NCI-H128 (cell line): ENCODE results near the gene RUNX3.
"Not testable (repeated sequence)": the region's sequence is repeated elsewhere in the genome, so short reads cannot be mapped to it uniquely, and the experiment has no call there.

ENCODE experiments used
- DNase-seq: peaks from one replicate; lab custom pipeline; 2025; ENCODE audit not compliant: unreplicated experiment; lab: John Stamatoyannopoulos, UW

RUNX3 gene

DNA sequence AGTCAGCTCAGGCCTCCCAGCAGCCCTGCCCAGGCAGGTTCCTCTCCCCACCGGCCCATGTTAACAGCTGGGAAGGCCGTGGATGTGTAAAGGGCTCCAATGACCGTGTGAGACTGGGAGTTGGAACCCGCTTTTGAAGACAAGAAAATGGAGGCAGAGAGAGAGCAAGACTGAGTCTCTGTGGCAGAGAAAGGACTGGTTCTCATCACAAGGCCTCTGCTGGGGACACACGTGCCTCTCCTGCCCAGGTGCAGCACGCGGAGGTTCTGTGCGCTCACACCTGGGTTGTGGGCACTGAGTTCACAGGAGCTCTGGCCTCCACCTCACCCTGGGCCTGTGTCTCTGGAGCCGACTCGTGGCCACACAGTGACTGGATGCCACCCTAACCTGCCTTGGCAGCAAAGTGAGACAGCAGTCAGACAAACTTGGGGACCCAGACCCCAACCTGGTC is 27.0 kb downstream of the RUNX3 start:
- no peak for DNase-seq

GRCh38 chr1:24902471-24902891 is 27.6 kb downstream of the RUNX3 start:
- no peak for DNase-seq

DNA sequence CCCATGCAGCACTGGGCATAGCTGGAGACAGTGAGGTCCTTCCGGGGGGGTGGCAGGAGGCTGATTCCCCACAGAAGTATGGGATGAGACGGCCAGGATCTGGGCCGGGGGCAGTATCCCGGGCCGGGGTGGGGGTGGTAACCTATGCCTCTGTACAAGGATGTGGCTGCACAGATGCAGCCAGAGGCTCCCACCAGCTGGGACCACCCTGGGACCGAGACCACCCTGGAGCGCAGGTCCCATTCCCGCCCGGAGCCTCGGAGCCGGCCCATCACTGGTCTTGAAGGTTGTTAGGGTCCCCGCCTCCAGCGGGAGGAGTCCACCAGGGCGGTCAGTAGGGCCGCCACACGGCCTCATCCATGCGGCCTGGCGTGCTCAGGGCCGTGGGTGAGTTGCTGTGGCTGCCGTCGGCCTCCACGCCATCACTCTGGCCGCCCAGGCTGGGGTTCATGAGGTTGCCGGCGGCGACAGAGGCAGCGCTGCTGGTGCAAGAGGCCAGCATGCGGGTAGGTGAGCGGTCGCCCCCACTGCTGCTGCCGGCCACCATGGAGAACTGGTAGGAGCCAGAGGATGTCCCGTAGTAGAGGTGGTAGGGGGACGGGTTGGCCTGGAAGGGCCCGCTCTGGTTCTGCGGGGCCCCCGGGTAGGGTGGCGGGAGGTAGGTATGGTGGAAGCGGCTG is 28.1 kb downstream of the RUNX3 start:
- DNase-seq: no peak

- no peak for DNase-seq
Measured at GRCh38 chr1:24900985-24901781, 28.9 kb downstream of the RUNX3 start.

DNA sequence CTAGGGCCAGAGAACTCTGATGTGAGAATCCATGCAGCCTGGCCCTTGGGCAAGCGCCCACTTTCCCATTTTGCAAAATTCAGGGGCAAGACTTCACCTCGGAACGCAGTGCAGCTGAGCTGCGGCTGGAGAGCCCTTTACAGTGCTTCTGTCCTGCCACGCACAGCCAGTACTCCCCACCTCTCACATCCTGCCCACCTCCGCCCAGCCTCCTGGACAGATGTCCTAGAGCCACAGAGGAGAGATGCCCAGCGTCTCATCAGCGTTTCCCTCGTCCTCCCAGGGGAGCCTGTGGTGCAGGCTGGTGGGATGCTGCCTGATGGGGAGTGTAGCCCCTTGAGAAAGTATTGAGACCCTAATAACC is 29.6 kb downstream of the RUNX3 start:
- DNase-seq: no peak

GRCh38 chr1:24899581-24900485 is 30.2 kb downstream of the RUNX3 start:
- DNase-seq: no peak

GRCh38 chr1:24898909-24899439 is 31.1 kb downstream of the RUNX3 start:
- no peak for DNase-seq

DNA sequence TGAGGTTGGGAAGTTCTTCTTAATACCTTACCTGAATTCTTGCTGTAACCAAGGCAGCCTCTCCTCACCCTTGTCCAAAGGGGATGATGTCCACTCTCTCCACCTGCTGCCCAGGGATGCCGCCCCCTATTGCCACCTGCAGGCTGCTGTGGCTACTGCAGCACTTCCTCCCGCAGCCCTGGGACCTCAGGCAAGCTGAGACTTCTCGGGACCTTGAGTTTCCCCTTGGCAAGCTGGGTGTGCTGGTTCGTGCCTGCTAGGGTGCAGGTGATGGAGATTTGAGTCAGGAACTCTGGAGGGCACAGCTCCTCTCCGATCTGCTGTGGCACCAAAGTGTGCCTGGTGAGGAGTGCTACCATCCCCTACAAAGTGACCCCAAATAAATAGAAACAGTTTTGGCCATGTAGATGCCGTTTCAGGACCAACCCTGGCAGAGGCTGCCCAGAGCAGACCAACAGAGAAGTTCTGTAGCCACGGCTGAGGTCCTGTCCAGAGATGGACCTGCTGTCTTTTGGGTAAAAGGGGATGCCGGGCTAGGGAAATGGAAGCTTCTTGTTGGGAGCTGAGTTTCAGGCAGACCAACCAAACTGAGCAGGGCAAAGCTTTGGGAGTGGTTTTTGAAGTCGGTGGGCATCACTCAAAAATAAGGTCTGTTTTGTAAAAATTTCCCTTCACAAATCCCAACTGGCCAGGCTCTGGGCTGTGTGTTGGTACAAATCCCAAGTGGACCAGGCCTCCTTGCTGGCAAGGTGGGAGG is 31.7 kb downstream of the RUNX3 start:
- no peak for DNase-seq

GRCh38 chr1:24897263-24898151 is 32.6 kb downstream of the RUNX3 start:
- DNase-seq: no peak

- DNase-seq: no peak
Measured at GRCh38 chr1:24896596-24897262, 33.3 kb downstream of the RUNX3 start.

- DNase-seq: no peak
Measured at GRCh38 chr1:24896176-24896575, 33.9 kb downstream of the RUNX3 start.

DNA sequence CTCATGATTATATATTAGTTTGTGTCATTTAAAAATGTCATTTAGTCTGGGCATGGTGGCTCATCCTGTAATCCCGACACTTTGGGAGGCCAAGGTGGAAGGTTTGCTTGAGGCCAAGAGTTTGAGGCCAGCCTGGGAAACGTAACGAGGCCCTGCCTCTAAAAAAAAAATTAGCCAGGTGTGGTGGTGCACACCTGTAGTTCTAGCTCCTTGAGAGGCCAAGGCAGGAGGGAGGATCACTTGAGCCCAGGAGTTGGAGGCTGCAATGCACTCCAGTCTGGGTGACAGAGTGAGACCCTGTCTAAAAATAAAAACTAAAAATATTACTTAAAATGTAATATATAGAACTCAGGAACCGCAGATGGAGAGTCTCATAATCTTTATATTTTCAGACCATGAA is 34.6 kb downstream of the RUNX3 start:
- no peak for DNase-seq

GRCh38 chr1:24894002-24894401 is 36.1 kb downstream of the RUNX3 start:
- no peak for DNase-seq

DNA sequence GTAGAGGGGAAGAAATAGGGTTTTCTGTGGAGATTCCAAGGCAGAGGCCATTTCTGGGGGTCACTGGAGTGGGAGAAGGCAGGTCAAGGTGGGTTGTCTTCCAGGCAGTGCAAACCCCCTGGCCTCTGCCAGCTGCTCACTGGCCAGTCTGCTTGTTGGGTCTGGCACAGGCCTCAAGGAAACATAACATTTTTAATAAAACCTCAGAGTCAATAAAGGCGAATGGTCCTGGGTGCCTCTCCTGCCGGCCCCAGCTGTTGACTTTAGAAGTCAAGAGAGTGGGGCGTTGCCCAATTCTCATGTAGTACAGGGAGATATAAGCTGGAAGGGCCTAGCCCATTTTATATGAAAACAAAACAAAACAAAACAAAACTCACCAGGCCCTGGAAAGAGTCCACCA is 36.6 kb downstream of the RUNX3 start:
- no peak for DNase-seq

DNA sequence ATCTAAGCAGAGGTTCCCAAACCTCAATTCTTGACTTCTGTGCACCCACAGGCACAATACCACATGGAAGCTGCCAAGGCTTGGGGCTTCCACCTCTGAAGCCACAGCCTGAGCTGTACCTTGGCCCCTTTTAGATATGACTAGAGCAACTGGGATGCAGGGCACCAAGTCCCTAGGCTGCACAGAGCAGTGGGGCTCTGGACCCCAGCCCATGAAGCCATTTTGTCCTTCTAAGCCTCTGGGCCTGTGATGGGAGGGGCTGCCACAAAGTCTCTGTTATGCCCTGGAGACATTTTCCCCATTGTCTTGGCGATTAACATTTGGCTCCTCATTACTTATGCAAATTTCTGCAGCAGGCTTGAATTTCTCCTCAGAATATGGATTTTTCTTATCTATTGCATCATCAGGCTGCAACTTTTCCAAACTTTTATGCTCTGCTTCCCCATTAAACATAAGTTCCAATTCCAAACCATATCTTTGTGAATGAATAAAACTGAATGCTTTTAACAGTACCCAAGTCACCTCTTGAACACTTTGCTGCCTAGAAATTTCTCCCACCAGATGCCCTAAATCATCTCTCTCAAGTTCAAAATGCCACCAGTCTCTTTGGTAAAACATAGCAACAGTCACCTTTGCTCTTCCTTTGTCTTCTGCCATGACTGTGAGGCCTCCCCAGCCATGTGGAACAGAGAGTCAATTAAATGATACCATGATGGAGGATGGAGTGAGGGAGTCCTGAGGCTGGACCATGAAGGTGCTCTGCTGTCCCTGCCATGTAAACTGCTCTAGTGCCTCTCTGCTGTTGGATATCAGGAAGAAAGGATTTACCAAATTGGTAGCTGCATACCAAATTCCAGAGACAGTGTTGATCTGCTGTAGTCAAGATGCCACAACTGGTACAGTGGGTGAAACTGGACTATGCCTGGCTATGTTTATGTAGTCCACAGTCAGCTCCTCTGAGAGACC is 37.6 kb downstream of the RUNX3 start:
- no peak for DNase-seq

- not testable (repeated sequence) for DNase-seq
Measured at GRCh38 chr1:24891367-24891766, 38.7 kb downstream of the RUNX3 start.

DNA sequence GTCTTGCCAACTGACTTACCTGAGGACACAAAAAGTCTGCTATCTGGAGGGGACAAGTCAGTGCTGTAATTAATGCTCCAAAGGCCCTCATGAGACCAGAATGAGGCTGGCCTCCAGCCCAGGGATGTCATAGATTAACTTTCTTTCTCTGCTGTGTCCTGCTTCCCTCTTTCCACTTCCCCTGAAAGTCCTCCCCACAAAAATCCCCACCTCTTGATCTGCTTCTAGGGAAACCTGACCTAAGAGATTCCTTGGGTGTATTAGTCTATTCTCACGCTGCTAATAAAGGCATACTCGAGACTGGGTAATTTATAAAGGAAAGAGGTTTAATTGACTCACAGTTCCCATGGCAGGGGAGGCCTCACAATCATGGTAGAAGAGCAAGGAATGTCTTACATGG is 39.2 kb downstream of the RUNX3 start:
- DNase-seq: no peak
